LNCaP clone FGC (cell line): ENCODE data around the gene CSNK1A1.

Experiments used
- DNase-seq: peaks from one replicate; pipeline ENCODE4 v3.0.0-alpha.2; 2011; ENCODE audit warnings: low read depth
- H3K4me3 ChIP-seq: 2 replicates; pipeline ENCODE4 v1.5.1; 2011; ENCODE audit warnings: mild to moderate bottlenecking, low read depth, low read length, control low read depth
- TF ChIP-seq, protein P1 (sequence below): IDR thresholded peaks from 2 replicates; pipeline ENCODE4 v1.5.1; 2012; ENCODE audit warnings: mild to moderate bottlenecking; ENCODE audit not compliant: control insufficient read depth, insufficient read depth; ENCODE audit errors: extremely low read depth

Gene CSNK1A1

DNA sequence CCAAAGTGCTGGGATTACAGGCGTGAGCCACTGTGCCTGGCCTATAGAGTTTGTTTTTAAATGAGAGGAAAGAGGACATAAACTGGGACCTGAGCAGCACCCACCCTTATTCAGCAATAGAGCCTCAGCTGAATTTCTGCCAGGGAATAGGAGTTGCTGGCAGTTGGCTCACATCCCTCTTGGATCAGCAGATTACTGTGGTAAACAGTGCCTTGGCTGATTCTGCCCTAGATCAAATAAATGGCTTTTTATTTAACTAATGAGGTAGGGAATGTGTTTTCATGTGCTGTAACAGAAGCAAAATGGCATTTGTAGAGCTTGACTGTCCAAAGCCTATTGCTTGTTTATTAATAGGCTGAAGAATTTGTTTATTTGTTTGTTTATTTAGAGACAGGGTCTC lies 32.2 kb upstream of the CSNK1A1 start:
- peak; percentile 93 for DNase-seq
- TF ChIP-seq, protein P1, sequence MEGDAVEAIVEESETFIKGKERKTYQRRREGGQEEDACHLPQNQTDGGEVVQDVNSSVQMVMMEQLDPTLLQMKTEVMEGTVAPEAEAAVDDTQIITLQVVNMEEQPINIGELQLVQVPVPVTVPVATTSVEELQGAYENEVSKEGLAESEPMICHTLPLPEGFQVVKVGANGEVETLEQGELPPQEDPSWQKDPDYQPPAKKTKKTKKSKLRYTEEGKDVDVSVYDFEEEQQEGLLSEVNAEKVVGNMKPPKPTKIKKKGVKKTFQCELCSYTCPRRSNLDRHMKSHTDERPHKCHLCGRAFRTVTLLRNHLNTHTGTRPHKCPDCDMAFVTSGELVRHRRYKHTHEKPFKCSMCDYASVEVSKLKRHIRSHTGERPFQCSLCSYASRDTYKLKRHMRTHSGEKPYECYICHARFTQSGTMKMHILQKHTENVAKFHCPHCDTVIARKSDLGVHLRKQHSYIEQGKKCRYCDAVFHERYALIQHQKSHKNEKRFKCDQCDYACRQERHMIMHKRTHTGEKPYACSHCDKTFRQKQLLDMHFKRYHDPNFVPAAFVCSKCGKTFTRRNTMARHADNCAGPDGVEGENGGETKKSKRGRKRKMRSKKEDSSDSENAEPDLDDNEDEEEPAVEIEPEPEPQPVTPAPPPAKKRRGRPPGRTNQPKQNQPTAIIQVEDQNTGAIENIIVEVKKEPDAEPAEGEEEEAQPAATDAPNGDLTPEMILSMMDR = no peak
- no peak overlapping the region for H3K4me3 ChIP-seq

DNA sequence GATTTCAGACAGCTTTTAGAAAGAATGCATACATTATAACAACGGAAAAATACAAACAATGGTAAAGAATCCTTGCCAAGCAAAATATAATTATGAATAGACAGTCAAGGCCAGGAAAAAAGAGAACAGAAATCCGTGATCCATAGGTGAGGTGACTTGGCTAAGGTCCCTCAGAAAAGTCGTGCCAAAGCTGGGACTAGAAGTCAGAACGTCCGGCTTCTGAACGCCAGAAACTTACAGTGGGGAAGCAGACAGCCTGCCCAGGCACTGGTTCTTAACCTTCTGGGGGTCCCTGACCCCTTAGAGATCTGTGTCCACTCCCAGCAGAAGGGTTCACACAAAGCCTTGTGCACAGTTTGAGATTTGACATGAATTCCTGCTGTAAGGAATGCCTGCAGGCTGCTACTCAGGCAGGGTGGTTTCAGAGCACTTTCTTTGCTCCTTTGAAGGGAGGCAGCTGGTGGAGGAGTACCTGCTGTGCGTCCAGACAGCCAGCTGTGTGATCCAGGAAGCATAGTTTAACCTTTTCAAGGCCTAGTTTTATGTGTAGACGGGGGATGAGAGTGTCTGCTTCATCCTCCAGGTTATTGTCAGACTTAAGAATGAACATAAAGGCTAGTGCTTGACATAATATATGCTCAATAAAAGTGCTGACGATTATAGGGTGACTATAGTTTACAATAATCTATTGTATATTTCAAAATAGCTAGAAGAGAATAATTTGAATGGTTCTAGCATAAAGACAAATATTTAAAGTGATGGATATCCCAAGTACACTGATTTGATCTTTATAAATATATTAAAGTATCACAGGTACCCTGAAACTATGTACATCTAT lies 30.9 kb upstream of the CSNK1A1 start:
- H3K4me3 ChIP-seq = peak overlapping the region; percentile 52
- TF ChIP-seq, protein P1 = no peak
- DNase-seq = peak; percentile 61

DNA sequence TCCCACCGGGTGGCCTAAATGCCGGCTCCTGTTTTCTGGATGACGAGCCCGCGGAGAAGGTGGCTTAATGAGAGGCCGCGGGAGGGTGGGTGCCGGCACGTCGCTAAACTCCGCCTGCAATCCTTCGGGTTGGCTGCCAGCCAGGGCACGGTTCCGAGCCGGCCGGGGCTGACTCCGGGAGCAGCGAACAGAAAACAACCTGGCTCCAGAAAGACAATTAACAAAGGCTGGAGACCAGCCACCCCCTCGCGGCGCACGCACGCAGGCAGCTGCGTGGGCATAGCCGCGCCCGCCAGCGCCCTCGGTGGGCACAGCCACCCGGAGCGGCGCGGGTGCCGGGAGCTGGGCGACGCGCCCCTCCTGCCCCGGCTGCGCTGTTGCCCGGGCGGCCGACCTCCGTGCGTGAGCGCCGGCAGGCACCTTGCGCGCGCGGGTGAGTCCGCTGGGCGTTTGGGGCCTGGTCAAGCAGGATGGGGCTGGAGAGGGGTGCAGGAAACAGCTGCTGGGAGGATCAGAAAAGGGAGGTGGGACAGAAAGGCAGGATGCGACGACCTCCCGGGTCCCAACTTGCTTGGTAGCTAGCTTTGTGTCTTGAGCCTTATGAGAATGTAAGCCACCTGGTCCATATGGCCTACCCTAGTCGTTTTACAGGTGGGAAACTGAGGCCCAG lies 30.1 kb upstream of the CSNK1A1 start, which contains the start of gene ARHGEF37:
Gene ARHGEF37 (plus strand): TSS at position 307 of the 670 bp plus-strand sequence. CDS start 16,272 bp downstream, outside the sequence.
- peak within 1 kb of the TSS; percentile 52 for H3K4me3 ChIP-seq
- DNase-seq = peak; percentile 43
- TF ChIP-seq, protein P1 = no peak

- TF ChIP-seq, protein P1 = no peak
- H3K4me3 ChIP-seq = peak overlapping the region; percentile 52
- no peak for DNase-seq
These were observed 29.6 kb upstream of the CSNK1A1 start for GRCh38 chr5:149580808-149581191.

GRCh38 chr5:149578896-149579295 lies 27.7 kb upstream of the CSNK1A1 start:
- H3K4me3 ChIP-seq = no peak overlapping the region
- TF ChIP-seq, protein P1 = no peak
- no peak for DNase-seq

GRCh38 chr5:149576021-149576420 lies 24.8 kb upstream of the CSNK1A1 start:
- TF ChIP-seq, protein P1 = no peak
- no peak for DNase-seq
- no peak overlapping the region for H3K4me3 ChIP-seq
